Motor neuron (in vitro differentiated cells): ENCODE data around the gene GARIN5B. TPM values are rescaled to one million over a fixed set of nuclear protein-coding genes. Genes with fewer than 3 reads are reported as not detected.
A peak's percentile ranks its signal among the peaks of the same experiment; 100 is the strongest.

Source experiments
- ATAC-seq, 8 experiments: fragments of 200-7000 bp; cut with Tn5 transposase; replicated peaks in 6 of 8; 2 replicates each; pipeline ENCODE4 v1.8.0; 2021; ENCODE audit warnings: mild to moderate bottlenecking in 8 of 8, moderate library complexity in 8 of 8
- H3K27ac ChIP-seq, 2 donors: fragments of 250-450 bp; sonication (Bioruptor Pico); 2 replicates each; pipeline ENCODE4 v1.9.0; 2021; ENCODE audit warnings: antibody characterized with exemption in 2 of 2, mild to moderate bottlenecking in 2 of 2, moderate library complexity in 1 of 2
- H3K4me1 ChIP-seq, 2 donors: fragments of 250-450 bp; sonication (Bioruptor Pico); replicated peaks in 1 of 2; 2 replicates each; pipeline ENCODE4 v1.6.1; 2021; ENCODE audit warnings: antibody characterized with exemption in 2 of 2, mild to moderate bottlenecking in 2 of 2, moderate library complexity in 1 of 2
- H3K4me3 ChIP-seq, 5 donors: fragments of 250-450 bp; sonication (Bioruptor Pico); 2 replicates each; pipeline ENCODE4 v1.9.0; 2021; ENCODE audit warnings: antibody characterized with exemption in 5 of 5, mild to moderate bottlenecking in 5 of 5, moderate library complexity in 4 of 5
- WGBS, 10 experiments: fragments of 450-650 bp; shearing (Covaris generic); methylation state at CpG; one replicate each; pipeline ENCODE4 v1.0.0; 2022; 5-methylcytosine and 5-hydroxymethylcytosine counted together
- in situ Hi-C, 9 experiments: fragments of 400-800 bp; cut with MboI; loops; one replicate each; pipeline ENCODE4 v1.15.0; 2021; ENCODE audit warnings: low sequenced_read_pairs in 9 of 9, low pct_unique_long_range_greater_than_20kb in 2 of 9; ENCODE audit not compliant: unreplicated experiment in 9 of 9
- total RNA-seq, 8 experiments: library from RNA; unstranded; fragments of 300-600 nt; gene quantifications; 2 replicates each; pipeline versions ENCODE4 v1.2.3 to v1.2.4, GENCODE V29; 2022

GARIN5B gene
- total RNA-seq, 8 experiments from 2014 or later, result 0.05 to 0.71 (median 0.14) TPM; not detected in 2

- no peak overlapping the region for H3K27ac ChIP-seq
- no peak for ATAC-seq
- H3K4me1 ChIP-seq, result peaks cover 0 to 7% of the 10 kb centered on the region in 2 donors
- WGBS, 10 experiments, result 67 to 100% (median 87%) methylated on average over 1 to 4 of the region's 8 CpGs; no CpG with 5 or more reads in 4 of the 10 experiments
- in situ Hi-C loops, result no loop called here
- H3K4me3 ChIP-seq, result no peak overlapping the region
These were observed 48.7 kb downstream of the GARIN5B start for GRCh38 chr19:55314396-55314795.

GRCh38 chr19:55312621-55313512 is 50.2 kb downstream of the GARIN5B start:
- Histone ChIP-seq H3K4me1 (peaks cover 0 to 7% of the 10 kb centered on the region in 2 donors), H3K4me3 (no peak overlapping the region), H3K27ac (no peak overlapping the region)
- in situ Hi-C loops, result no loop called here
- WGBS, 10 experiments, result 40 to 87% (median 60%) methylated on average over 1 to 15 of the region's 47 CpGs; no CpG with 5 or more reads in 5 of the 10 experiments
- peak in 6 of 8 experiments; percentile 10 to 49 (median 38) for ATAC-seq

GRCh38 chr19:55311797-55312196 is 51.3 kb downstream of the GARIN5B start:
- H3K4me3 ChIP-seq, result no peak overlapping the region
- in situ Hi-C loops, result no loop called here
- no peak overlapping the region for H3K27ac ChIP-seq
- WGBS, 10 experiments, result 57 to 100% (median 94%) methylated on average over 1 to 6 of the region's 18 CpGs; no CpG with 5 or more reads in 7 of the 10 experiments
- peaks cover 0 to 7% of the 10 kb centered on the region in 2 donors for H3K4me1 ChIP-seq
- ATAC-seq, result peak in 1 of 8 experiments; percentile 4

- 100% methylated on average over 1 of the region's 9 CpGs; no CpG with 5 or more reads in 7 of the 10 experiments for WGBS, 10 experiments
- ATAC-seq, result peak in 2 of 8 experiments; percentile 18 to 19
These were observed 51.7 kb downstream of the GARIN5B start for GRCh38 chr19:55311397-55311796.

GRCh38 chr19:55310498-55310897 is 52.6 kb downstream of the GARIN5B start:
- ATAC-seq, result no peak
- no peak overlapping the region for H3K4me3 ChIP-seq
- no peak overlapping the region for H3K27ac ChIP-seq
- in situ Hi-C loops, result no loop called here
- peaks cover 0 to 7% of the 10 kb centered on the region in 2 donors for H3K4me1 ChIP-seq
- 14 to 100% (median 59%) methylated on average over 1 to 3 of the region's 7 CpGs; no CpG with 5 or more reads in 4 of the 10 experiments for WGBS, 10 experiments

More at GRCh38 chr19:55311397-55311796, 51.7 kb downstream of the GARIN5B start:
- Histone ChIP-seq H3K4me3 (no peak overlapping the region), H3K4me1 (peaks cover 0 to 7% of the 10 kb centered on the region in 2 donors), H3K27ac (no peak overlapping the region)
- in situ Hi-C loops, result no loop called here

- Histone ChIP-seq H3K27ac (no peak overlapping the region), H3K4me3 (no peak overlapping the region), H3K4me1 (peaks cover 0 to 7% of the 10 kb centered on the region in 2 donors)
- WGBS, 10 experiments, result 20 to 100% (median 94%) methylated on average over 1 to 3 of the region's 5 CpGs; no CpG with 5 or more reads in 5 of the 10 experiments
- in situ Hi-C loops, result no loop called here
- ATAC-seq, result no peak
These were observed 53.6 kb downstream of the GARIN5B start for GRCh38 chr19:55309448-55309847.

- H3K4me3 ChIP-seq, result no peak overlapping the region
- H3K4me1 ChIP-seq, result peaks cover 0 to 7% of the 10 kb centered on the region in 2 donors
- WGBS, 10 experiments, result 80 to 100% (median 96%) methylated on average over 1 to 3 of the region's 11 CpGs; no CpG with 5 or more reads in 4 of the 10 experiments
- in situ Hi-C loops, result no loop called here
- H3K27ac ChIP-seq, result no peak overlapping the region
- no peak for ATAC-seq
These were observed 54.8 kb downstream of the GARIN5B start for GRCh38 chr19:55308281-55308680.

- no peak overlapping the region for H3K27ac ChIP-seq
- in situ Hi-C loops, result no loop called here
- WGBS, 10 experiments, result 60 to 100% (median 94%) methylated on average over 1 to 3 of the region's 3 CpGs; no CpG with 5 or more reads in 4 of the 10 experiments
- ATAC-seq, result no peak
- peaks cover 3 to 13% of the 10 kb centered on the region in 2 donors for H3K4me1 ChIP-seq
- no peak overlapping the region for H3K4me3 ChIP-seq
These were observed 56.3 kb downstream of the GARIN5B start for GRCh38 chr19:55306712-55307111.

GRCh38 chr19:55305983-55306562 is 57.0 kb downstream of the GARIN5B start:
- 50 to 100% (median 79%) methylated on average over 1 to 9 of the region's 17 CpGs; no CpG with 5 or more reads in 2 of the 10 experiments for WGBS, 10 experiments
- H3K4me3 ChIP-seq, result no peak overlapping the region
- in situ Hi-C loops, result no loop called here
- peaks cover 9 to 19% of the 10 kb centered on the region in 2 donors for H3K4me1 ChIP-seq
- ATAC-seq, result no peak
- H3K27ac ChIP-seq, result no peak overlapping the region

GRCh38 chr19:55305491-55305890 is 57.6 kb downstream of the GARIN5B start:
- Histone ChIP-seq H3K4me1 (peaks cover 15 to 22% of the 10 kb centered on the region in 2 donors), H3K4me3 (no peak overlapping the region), H3K27ac (no peak overlapping the region)
- in situ Hi-C loops, result no loop called here
- 40 to 98% (median 64%) methylated on average over 1 to 4 of the region's 9 CpGs; no CpG with 5 or more reads in 3 of the 10 experiments for WGBS, 10 experiments
- ATAC-seq, result peak in 2 of 8 experiments; percentile 11 to 56

GRCh38 chr19:55304980-55305379 is 58.1 kb downstream of the GARIN5B start:
- H3K27ac ChIP-seq, result no peak overlapping the region
- WGBS, 10 experiments, result 40 to 96% (median 82%) methylated on average over 3 to 5 of the region's 14 CpGs; no CpG with 5 or more reads in 7 of the 10 experiments
- in situ Hi-C loops, result no loop called here

More at GRCh38 chr19:55304980-55305379, 58.1 kb downstream of the GARIN5B start:
- H3K4me1 ChIP-seq, result peaks cover 18% of the 10 kb centered on the region in 2 donors
- no peak for ATAC-seq
- no peak overlapping the region for H3K4me3 ChIP-seq
